Thyroid gland (tissue), 4 donors: ENCODE measurements around the gene METTL18. TPM values are rescaled to one million over a fixed set of nuclear protein-coding genes. Genes with fewer than 3 reads are reported as not detected.

Experiments used
- DNase-seq, 2 donors: peaks; one replicate each; pipeline ENCODE4 v3.0.0-alpha.2; 2019
- H3K27ac ChIP-seq, 3 donors: fragments of 200-600 bp; sonication (generic); 1 replicate in 2 of 3; 2 replicates in 1 of 3; pipeline ENCODE4 v1.5.1; 2016 to 2019; ENCODE audit warnings: mild to moderate bottlenecking in 1 of 3, moderate library complexity in 1 of 3
- H3K27me3 ChIP-seq: fragments of 200-600 bp; sonication (generic); one replicate; pipeline ENCODE4 v1.5.1; 2019
- H3K36me3 ChIP-seq, 2 donors: fragments of 200-600 bp; sonication (generic); one replicate each; pipeline ENCODE4 v1.5.1; 2016 to 2019
- H3K4me1 ChIP-seq, 2 donors: fragments of 200-600 bp; sonication (generic); one replicate each; pipeline ENCODE4 v1.5.1; 2017 to 2019
- H3K4me3 ChIP-seq, 3 donors: fragments of 200-600 bp; sonication (generic); replicated peaks in 1 of 3; 1 replicate in 2 of 3; 2 replicates in 1 of 3; pipeline ENCODE4 v1.5.1; 2016; ENCODE audit warnings: mild to moderate bottlenecking in 1 of 3
- H3K9me3 ChIP-seq: fragments of 200-600 bp; sonication (generic); one replicate; pipeline ENCODE4 v1.5.1; 2017
- CTCF ChIP-seq, 6 experiments: fragments of 200-600 bp in 3 of 6; fragments of 450-650 bp in 3 of 6; sonication (generic) in 3 of 6; IDR thresholded peaks; one replicate each; pipeline ENCODE4 v1.5.1; 2016 to 2019; ENCODE audit warnings: antibody characterized with exemption in 6 of 6, mild to moderate bottlenecking in 2 of 6, inconsistent platforms in 1 of 6, moderate library complexity in 1 of 6
- POLR2A ChIP-seq, 2 donors: fragments of 450-650 bp; IDR thresholded peaks; one replicate each; pipeline ENCODE4 v1.6.1; 2017; ENCODE audit warnings: antibody characterized with exemption in 2 of 2, mild to moderate bottlenecking in 2 of 2, moderate library complexity in 1 of 2
- WGBS, 2 donors: methylation state at CpG; one replicate each; pipeline ENCODE4 v1.1.5; 2017; 5-methylcytosine and 5-hydroxymethylcytosine counted together
- intact Hi-C: fragments of 100-400 bp; cut with DNase I; formaldehyde crosslinking; loops from one replicate; pipeline ENCODE4 v1.15.1; 2023
- total RNA-seq, 4 donors: library from RNA; depleted of rRNA; stranded (reverse); fragments of >200 nt; gene quantifications; one replicate each; pipeline ENCODE4 v1.2.3, GENCODE V29; 2016

METTL18 gene
- total RNA-seq, 4 donors from 2014 or later = 9.6 to 13.6 (median 11.4) TPM

- 72 to 79% methylated on average over 1 of the region's 1 CpG for WGBS, 2 donors
- H3K9me3 ChIP-seq = no peaks in the 10 kb centered on the region
- H3K27me3 ChIP-seq = no peaks in the 10 kb centered on the region
- TF ChIP-seq POLR2A (IDR thresholded peaks at IDR 0.05) = no peak
- no peak for TF ChIP-seq CTCF (IDR thresholded peaks at IDR 0.05)
- no peak for DNase-seq
- intact Hi-C loops = no loop called here
- H3K27ac ChIP-seq = no peak overlapping the region
- H3K36me3 ChIP-seq = no peaks in the 10 kb centered on the region
- no peak overlapping the region for H3K4me3 ChIP-seq
- H3K4me1 ChIP-seq = peaks cover 0 to 3% of the 10 kb centered on the region in 2 donors
These were observed 29.8 kb downstream of the METTL18 start for GRCh38 chr1:169764919-169765318.

- no peaks in the 10 kb centered on the region for H3K4me1 ChIP-seq
- WGBS, 2 donors = 91 to 93% methylated on average over 1 of the region's 1 CpG
- H3K27me3 ChIP-seq = no peaks in the 10 kb centered on the region
- no peak overlapping the region for H3K27ac ChIP-seq
- no peak for TF ChIP-seq POLR2A (IDR thresholded peaks at IDR 0.05)
- no peak for TF ChIP-seq CTCF (IDR thresholded peaks at IDR 0.05)
- intact Hi-C loops = no loop called here
- no peaks in the 10 kb centered on the region for H3K36me3 ChIP-seq
- H3K4me3 ChIP-seq = no peak overlapping the region
- H3K9me3 ChIP-seq = no peaks in the 10 kb centered on the region
- no peak for DNase-seq
These were observed 32.0 kb downstream of the METTL18 start for GRCh38 chr1:169762699-169763098.

GRCh38 chr1:169759038-169759437, 35.7 kb downstream of the METTL18 start:
- no peak for DNase-seq
- H3K27ac ChIP-seq = no peak overlapping the region
- WGBS, 2 donors = 85 to 89% methylated on average over 3 of the region's 3 CpGs
- H3K4me1 ChIP-seq = no peaks in the 10 kb centered on the region
- TF ChIP-seq CTCF (IDR thresholded peaks at IDR 0.05) (no peak), POLR2A (IDR thresholded peaks at IDR 0.05) (no peak)
- H3K36me3 ChIP-seq = no peaks in the 10 kb centered on the region
- intact Hi-C loops = no loop called here
- H3K27me3 ChIP-seq = no peaks in the 10 kb centered on the region
- no peaks in the 10 kb centered on the region for H3K9me3 ChIP-seq
- H3K4me3 ChIP-seq = no peak overlapping the region

- no peak overlapping the region for H3K27ac ChIP-seq
- H3K4me3 ChIP-seq = no peak overlapping the region
- TF ChIP-seq CTCF (IDR thresholded peaks at IDR 0.05) (no peak), POLR2A (IDR thresholded peaks at IDR 0.05) (no peak)
- 72 to 73% methylated on average over 4 of the region's 4 CpGs for WGBS, 2 donors
- intact Hi-C loops = no loop called here
- no peaks in the 10 kb centered on the region for H3K4me1 ChIP-seq
- no peaks in the 10 kb centered on the region for H3K36me3 ChIP-seq
- DNase-seq = no peak
- H3K27me3 ChIP-seq = no peaks in the 10 kb centered on the region
- H3K9me3 ChIP-seq = no peaks in the 10 kb centered on the region
These were observed 41.2 kb downstream of the METTL18 start for GRCh38 chr1:169753549-169753948.

GRCh38 chr1:169750041-169750440, 44.7 kb downstream of the METTL18 start:
- Histone ChIP-seq H3K4me3 (no peak overlapping the region), H3K36me3 (no peaks in the 10 kb centered on the region), H3K9me3 (no peaks in the 10 kb centered on the region), H3K4me1 (no peaks in the 10 kb centered on the region), H3K27me3 (no peaks in the 10 kb centered on the region), H3K27ac (no peak overlapping the region)
- intact Hi-C loops = no loop called here
- DNase-seq = no peak
- TF ChIP-seq POLR2A (IDR thresholded peaks at IDR 0.05) (no peak), CTCF (IDR thresholded peaks at IDR 0.05) (no peak)
- 71 to 79% methylated on average over 1 of the region's 1 CpG for WGBS, 2 donors
